NCI-H2107 treated with DMSO at 0.1 percent for 48 hours (cell line): Measurements from ENCODE around the gene ATXN7L1.
A peak's percentile ranks its signal among the peaks of the same experiment; 100 is the strongest.

ENCODE experiments used
- DNase-seq: peaks from one replicate; lab custom pipeline; 2025; ENCODE audit not compliant: unreplicated experiment; lab: John Stamatoyannopoulos, UW

Gene ATXN7L1

GRCh38 chr7:105752671-105753275 is 123.6 kb downstream of the ATXN7L1 start:
- no peak for DNase-seq

GRCh38 chr7:105751054-105751453 is 125.3 kb downstream of the ATXN7L1 start:
- DNase-seq: no peak

DNA sequence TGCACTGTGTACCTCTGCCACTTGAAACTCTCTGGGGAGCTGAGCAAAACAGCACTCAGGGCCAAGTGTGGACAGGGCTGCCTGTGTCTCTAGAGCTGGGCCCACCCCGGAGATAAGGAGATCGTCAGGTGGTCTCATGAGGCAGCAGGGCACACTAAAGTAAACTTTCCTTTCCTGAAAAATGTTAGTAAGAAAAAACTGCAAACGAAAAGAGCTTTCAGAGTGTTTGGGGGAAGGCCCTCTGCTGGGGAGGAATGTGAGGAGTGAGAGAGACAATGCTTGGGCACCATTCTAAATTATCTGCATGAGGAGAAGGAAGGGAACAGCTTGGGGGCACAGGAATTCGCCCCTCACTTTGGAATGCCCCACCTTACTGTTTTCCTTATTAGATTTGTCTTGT is 127.7 kb downstream of the ATXN7L1 start:
- no peak for DNase-seq

DNA sequence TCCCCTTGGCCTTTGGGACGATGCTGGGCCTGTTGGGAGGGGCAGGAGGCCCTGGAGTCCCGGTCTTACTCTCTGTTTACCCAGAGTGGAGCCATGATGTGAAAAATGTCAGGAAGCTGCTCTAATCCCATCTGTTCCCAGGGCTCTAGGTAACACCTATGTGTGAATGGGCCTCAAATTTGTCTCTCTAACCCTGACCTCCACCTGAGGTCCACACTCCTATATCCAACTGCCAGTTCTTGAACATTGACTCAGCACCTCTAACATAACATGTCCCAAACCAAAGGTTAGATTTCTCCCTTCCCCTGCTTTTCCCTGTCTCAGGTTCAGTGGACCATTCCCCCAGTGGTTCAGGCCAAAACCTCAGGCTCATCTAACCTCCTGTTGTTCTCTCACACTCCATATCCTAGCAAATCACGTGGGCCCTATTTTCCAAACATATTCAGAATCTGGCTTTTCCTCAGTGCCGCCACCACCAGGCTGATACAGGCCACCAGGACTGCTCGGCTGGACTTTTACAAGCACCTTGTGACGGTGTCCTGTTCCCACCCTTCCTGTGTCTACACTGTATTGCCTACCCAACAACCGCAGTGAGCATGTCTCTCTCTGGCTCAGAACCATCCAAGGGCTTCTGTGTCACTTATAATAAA is 130.6 kb downstream of the ATXN7L1 start:
- DNase-seq: no peak

GRCh38 chr7:105744258-105744657 is 132.1 kb downstream of the ATXN7L1 start:
- DNase-seq: no peak

DNA sequence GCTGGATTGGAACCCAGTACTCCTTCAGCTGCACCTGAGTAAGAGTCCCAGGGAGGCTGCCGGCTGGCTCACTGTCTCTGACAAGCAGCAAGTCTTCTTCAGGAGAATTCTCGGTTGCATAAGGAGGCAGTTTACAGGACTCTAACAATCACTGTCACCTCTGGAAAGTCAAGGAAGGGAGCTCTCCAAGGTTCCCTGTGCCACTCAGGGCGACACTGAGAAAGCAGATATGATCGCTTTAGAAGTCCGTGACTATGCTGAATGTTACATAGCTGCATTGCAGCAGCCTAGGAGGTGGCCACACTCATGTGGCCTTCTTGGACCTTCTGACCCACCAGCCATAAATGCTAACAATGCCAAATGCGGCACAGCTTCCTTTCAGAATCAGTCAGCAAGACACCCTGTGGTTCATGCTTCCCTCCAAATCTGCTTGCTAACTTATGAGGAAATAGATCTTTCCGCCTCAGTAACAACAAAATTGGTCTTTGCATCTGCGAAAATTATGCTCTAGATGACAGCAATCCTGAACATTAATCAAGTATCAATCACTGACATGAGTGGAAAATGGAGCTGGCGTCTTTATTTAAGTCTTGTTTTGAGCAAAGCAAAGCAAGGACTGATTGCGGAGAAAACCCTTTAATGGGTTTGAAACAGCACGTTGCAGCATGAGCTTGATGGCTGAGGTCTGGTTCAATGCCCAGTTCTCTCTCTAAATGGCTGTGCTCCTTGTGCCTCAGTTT is 132.9 kb downstream of the ATXN7L1 start:
- no peak for DNase-seq

GRCh38 chr7:105742787-105743186 is 133.6 kb downstream of the ATXN7L1 start:
- DNase-seq: no peak

- no peak for DNase-seq
Observed at GRCh38 chr7:105741982-105742381, 134.4 kb downstream of the ATXN7L1 start.

DNA sequence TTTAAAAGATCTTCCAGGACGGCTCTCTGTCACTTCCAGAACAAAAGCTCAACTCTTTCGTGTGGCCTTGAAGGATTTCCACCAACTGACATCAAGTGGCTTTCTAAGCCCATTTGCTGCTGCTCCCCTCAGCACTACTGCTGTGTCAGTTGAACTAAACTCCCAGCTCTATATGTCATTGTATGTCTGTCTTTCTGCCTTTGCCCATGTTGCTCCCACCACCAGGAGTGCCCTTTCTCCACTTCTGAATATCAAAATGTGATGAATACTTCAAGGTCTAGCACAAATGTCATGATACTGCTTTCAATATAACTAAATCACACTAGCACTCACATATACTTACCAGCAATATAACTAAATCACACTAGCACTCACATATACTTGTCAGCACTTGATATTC is 138.3 kb downstream of the ATXN7L1 start:
- no peak for DNase-seq

DNA sequence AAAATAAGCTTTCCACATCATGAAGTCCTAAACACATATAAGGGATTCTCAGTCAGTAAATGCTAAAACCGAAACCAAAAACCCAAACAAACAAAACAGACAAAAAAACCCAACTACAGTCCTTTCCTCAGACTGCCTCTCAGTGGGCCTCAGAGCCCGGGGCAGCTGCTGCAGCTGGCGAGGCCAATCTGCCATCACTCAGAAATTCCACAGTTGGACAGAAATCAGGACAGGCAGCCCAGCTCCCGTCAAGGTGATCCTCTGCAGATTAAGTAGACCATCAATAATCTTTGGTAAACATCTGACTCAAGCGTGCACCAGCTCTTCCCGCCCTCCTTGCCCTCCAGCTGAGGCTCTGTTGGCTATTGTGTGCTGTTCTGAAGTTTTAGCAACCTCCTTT is 142.2 kb downstream of the ATXN7L1 start:
- DNase-seq: no peak

DNA sequence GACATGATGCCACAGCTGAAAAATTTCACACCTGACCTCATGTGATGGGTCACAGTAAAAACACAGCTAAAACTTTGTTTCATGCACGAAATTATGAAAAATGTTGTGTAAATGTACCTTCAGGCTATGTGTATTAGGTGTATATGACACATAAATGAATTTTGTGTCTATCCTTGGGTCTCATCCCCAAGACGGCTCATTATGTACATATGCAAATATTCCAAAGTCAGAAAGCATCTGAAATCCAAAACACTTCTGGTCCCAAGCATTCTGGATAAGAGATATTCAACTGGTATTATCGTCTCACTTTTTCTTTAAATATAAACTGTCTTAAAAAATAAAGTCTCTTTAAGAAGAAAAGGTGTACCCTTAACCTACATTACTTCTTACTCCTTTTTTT is 145.4 kb downstream of the ATXN7L1 start:
- no peak for DNase-seq

DNA sequence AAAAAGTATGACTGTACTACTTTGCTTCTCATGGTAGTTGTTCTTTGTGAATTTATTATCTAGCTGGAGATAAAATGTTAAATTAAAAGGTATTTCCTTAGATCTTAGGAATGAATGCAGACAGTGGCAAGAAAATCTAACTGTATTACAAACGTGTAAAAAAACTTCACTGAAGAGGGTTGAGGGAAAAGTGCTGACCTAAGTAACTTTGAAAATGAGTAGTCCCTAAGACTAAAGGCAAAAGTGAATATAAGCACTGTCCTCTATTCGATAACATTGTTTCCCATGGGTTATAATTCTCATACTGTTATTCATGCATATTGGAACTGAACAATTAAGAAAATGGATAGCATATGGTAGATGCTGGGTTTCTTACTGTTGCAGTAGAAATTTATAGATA is 148.4 kb downstream of the ATXN7L1 start:
- no peak for DNase-seq

DNA sequence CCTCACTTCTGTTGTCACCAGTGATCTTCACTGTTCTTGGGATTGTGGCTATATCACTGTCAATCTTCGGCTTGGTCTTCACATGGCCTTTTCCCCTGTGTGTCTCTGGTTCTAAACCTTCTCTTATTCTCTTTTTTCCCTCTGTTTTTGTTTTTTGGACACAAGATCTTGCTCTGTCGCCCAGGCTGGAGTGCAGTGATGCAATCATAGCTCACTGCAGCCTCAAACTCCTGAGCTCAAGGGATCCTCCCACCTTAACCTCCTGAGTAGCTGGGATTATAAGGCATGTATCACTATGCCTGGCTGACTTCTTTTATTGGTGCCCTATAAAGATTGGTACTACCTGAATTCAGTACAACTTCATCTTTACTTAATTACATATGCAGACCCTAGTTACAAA is 151.7 kb downstream of the ATXN7L1 start:
- no peak for DNase-seq

- peak; percentile 64 for DNase-seq
Observed at GRCh38 chr7:105723572-105723971, 152.8 kb downstream of the ATXN7L1 start.

GRCh38 chr7:105721571-105722104 is 154.8 kb downstream of the ATXN7L1 start:
- DNase-seq: no peak

- DNase-seq: no peak
Observed at GRCh38 chr7:105719919-105720318, 156.5 kb downstream of the ATXN7L1 start.

GRCh38 chr7:105719395-105719794 is 157.0 kb downstream of the ATXN7L1 start:
- DNase-seq: peak; percentile 55

GRCh38 chr7:105718511-105718925 is 157.9 kb downstream of the ATXN7L1 start:
- DNase-seq: no peak

DNA sequence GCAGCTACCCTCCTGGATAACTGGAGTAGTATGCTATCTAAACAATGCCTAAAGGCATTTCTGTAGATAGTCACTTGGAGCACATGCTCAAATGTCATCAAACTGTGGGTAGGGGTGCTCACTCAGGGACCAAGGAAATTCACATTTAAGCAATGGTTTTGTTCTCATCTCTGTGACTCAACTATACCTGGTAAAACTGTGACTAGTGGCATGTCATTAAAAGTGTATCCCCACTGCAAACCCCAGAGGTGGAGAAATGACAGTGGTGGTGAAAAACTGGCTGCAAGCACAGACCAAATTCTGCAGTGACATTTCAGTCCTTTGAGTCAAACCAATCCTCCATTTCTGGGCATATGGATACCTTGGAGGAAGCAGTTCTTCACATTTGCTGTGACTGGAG is 160.9 kb downstream of the ATXN7L1 start:
- no peak for DNase-seq

DNA sequence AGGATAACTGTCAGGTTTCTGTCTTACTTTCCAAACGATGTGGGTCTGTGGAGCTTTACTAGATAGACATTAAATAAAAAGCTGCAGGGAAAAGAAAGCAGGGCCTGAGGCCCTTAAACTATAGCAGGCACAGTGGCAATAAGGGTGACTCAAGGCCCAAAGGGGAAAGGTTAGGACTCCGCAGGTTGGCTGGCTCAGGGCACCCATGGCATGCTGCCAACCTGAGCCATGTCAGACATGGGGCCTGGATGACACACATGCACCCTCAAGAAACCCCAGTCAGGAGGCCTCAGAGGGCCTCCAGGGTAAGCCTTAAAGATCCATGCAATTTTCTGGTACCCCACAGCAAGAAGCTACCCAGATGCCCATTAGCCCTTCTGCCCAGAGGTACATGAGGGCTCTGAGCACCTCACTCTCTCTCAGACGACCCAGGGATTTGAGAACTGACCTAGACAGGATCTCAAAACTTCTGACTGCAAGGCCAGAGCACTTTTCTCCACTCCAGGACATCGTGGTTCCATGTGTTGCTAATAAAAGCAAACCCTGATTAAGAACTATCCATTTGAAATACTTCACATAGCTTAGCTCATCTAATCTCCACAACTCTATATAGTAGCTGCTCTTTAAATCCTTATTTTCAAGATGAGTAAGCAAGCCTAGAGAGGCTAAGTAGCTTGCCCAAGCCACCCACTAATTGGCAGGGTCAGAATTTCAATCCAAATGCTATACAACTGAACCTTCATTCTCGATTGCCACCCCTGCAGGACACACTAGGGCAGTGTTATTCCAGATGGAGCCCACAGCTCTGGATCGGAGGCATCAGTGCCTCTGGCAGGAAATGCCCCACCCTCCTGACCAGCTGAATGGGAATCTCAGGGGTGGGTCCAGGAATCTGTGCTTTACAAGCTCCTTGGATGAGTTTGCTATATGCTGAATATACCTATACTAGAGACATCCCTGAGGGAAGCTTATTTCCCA is 162.6 kb downstream of the ATXN7L1 start:
- no peak for DNase-seq

DNA sequence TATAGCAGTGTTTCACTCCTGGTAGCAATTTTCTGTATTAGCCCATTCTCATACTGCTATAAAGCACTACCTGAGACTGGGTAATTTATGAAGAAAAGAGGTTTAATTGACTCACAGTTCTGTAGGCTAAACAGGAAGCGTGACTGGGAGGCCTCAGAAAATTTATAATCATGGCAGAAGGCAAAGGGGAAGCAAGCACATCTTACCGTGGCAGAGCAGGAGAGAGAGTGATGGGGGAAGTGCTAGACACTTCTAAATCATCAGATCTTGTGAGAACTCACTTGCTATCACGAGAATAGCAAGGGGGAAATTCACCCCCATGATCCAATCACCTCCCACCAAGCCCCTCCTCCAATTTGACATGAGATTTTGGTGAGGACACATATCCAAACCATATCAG is 163.5 kb downstream of the ATXN7L1 start:
- no peak for DNase-seq
